Lung (tissue), 12 donors: ENCODE measurements around the gene COX5A. TPM values are rescaled to one million over a fixed set of nuclear protein-coding genes. Genes with fewer than 3 reads are reported as not detected.
"Not testable (repeated sequence)": the region's sequence is repeated elsewhere in the genome, so short reads cannot be mapped to it uniquely, and the experiment has no call there.

ENCODE experiments used
- ATAC-seq: fragments of 200-7000 bp; cut with Tn5 transposase; one replicate; pipeline ENCODE4 v1.9.1; 2020; ENCODE audit warnings: moderate number of reproducible peaks; ENCODE audit not compliant: insufficient read depth, low FRiP score
- DNase-seq, 3 donors: peaks; one replicate each; pipeline ENCODE4 v3.0.0-alpha.2; 2013 to 2017
- H3K27ac ChIP-seq, 2 donors: one replicate each; pipeline ENCODE4 v1.5.1; 2013; ENCODE audit warnings: mild to moderate bottlenecking in 2 of 2, moderate library complexity in 2 of 2, control low read depth in 1 of 2, inconsistent platforms in 1 of 2, low read depth in 1 of 2, low read length in 1 of 2
- H3K27me3 ChIP-seq, 3 donors: one replicate each; pipeline ENCODE4 v1.5.1; 2013; ENCODE audit warnings: low read length in 2 of 3; ENCODE audit not compliant: control insufficient read depth in 3 of 3, insufficient read depth in 3 of 3
- H3K36me3 ChIP-seq, 4 donors: one replicate each; pipeline ENCODE4 v1.5.1; 2013; ENCODE audit warnings: low read length in 4 of 4, mild to moderate bottlenecking in 1 of 4, moderate library complexity in 1 of 4; ENCODE audit not compliant: control insufficient read depth in 4 of 4, insufficient read depth in 4 of 4
- H3K4me1 ChIP-seq, 5 donors: one replicate each; pipeline ENCODE4 v1.5.1; 2013; ENCODE audit warnings: low read length in 5 of 5, mild to moderate bottlenecking in 2 of 5, moderate library complexity in 1 of 5; ENCODE audit not compliant: control insufficient read depth in 5 of 5, insufficient read depth in 5 of 5
- H3K4me3 ChIP-seq: one replicate; pipeline ENCODE4 v1.5.1; 2013; ENCODE audit warnings: mild to moderate bottlenecking, control low read depth, moderate library complexity
- H3K9ac ChIP-seq, 2 donors: one replicate each; pipeline ENCODE4 v1.5.1; 2013; ENCODE audit warnings: low read length in 2 of 2, control low read depth in 1 of 2; ENCODE audit not compliant: insufficient read depth in 1 of 2
- H3K9me3 ChIP-seq, 4 donors: one replicate each; pipeline ENCODE4 v1.5.1; 2013; ENCODE audit warnings: low read length in 3 of 4, mild to moderate bottlenecking in 1 of 4, moderate library complexity in 1 of 4; ENCODE audit not compliant: control insufficient read depth in 4 of 4, insufficient read depth in 3 of 4
- CTCF ChIP-seq: IDR thresholded peaks from 2 replicates; pipeline ENCODE4 v1.5.1; 2012; ENCODE audit warnings: mild to moderate bottlenecking; ENCODE audit errors: control extremely low read depth, extremely low read depth
- WGBS, 2 donors: extraction: QIAGEN DNeasy Blood & Tissue Kit; methylation state at CpG; one replicate each; pipeline ENCODE4 v1.1.7; 2013; 5-methylcytosine and 5-hydroxymethylcytosine counted together
- polyA plus RNA-seq, 2 donors: library from polyadenylated mRNA; stranded (reverse); fragments of 200-250 nt; gene quantifications; one replicate each; pipeline ENCODE4 v1.2.1, GENCODE V29; 2013
- total RNA-seq, 2 donors: library from RNA; depleted of rRNA in 1 of 2; stranded (reverse); fragments of >200 nt in 1 of 2; gene quantifications; one replicate each; pipeline ENCODE4 v1.2.1, GENCODE V29; 2014 to 2021
- donor health status: control.
- donor health status: control.
- donor health status: Bipolar disorder and iron deficiency.
- donor health status: healthy.
- donor health status: DM: yes; HTN: yes; CAD: no.

COX5A gene
- total and polyA plus RNA-seq, 4 donors, result 70.7 to 301 (median 198) TPM

- DNase-seq, result no peak
- WGBS, 2 donors, result 94 to 96% methylated on average over 5 of the region's 5 CpGs
- H3K4me1 ChIP-seq, result peaks cover 0 to 6% (median 0%) of the 10 kb centered on the region in 5 donors
- no peaks in the 10 kb centered on the region for H3K9me3 ChIP-seq
- H3K36me3 ChIP-seq, result peaks cover 3 to 29% (median 15%) of the 10 kb centered on the region in 4 donors
- no peak overlapping the region for H3K9ac ChIP-seq
- ATAC-seq, result no peak
- H3K4me3 ChIP-seq, result no peak overlapping the region
- no peak for TF ChIP-seq CTCF
- no peaks in the 10 kb centered on the region for H3K27me3 ChIP-seq
- no peak overlapping the region for H3K27ac ChIP-seq
Observed at GRCh38 chr15:74928771-74929198, 9.1 kb downstream of the COX5A start.

GRCh38 chr15:74924525-74924924 lies 13.3 kb downstream of the COX5A start:
- H3K27me3 ChIP-seq, result no peaks in the 10 kb centered on the region
- H3K9ac ChIP-seq, result no peak overlapping the region
- no peak for ATAC-seq
- no peaks in the 10 kb centered on the region for H3K4me1 ChIP-seq
- 94 to 95% methylated on average over 3 of the region's 3 CpGs for WGBS, 2 donors
- DNase-seq, result no peak
- H3K36me3 ChIP-seq, result peaks cover 10 to 32% (median 17%) of the 10 kb centered on the region in 4 donors
- no peak overlapping the region for H3K4me3 ChIP-seq
- no peak overlapping the region for H3K27ac ChIP-seq
- TF ChIP-seq CTCF, result no peak
- H3K9me3 ChIP-seq, result no peaks in the 10 kb centered on the region

GRCh38 chr15:74920456-74920855 lies 17.4 kb downstream of the COX5A start:
- no peak overlapping the region for H3K9ac ChIP-seq
- H3K27me3 ChIP-seq, result no peaks in the 10 kb centered on the region
- no peak overlapping the region for H3K27ac ChIP-seq
- H3K4me3 ChIP-seq, result no peak overlapping the region
- WGBS, 2 donors, result 56 to 63% methylated on average over 8 of the region's 8 CpGs
- ATAC-seq, result no peak
- peak in 1 of 3 donors; percentile 11 for DNase-seq
- H3K4me1 ChIP-seq, result no peaks in the 10 kb centered on the region
- no peaks in the 10 kb centered on the region for H3K9me3 ChIP-seq
- no peak for TF ChIP-seq CTCF
- H3K36me3 ChIP-seq, result peaks cover 14 to 41% (median 23%) of the 10 kb centered on the region in 4 donors

- DNase-seq (no peak), ATAC-seq (no peak)
- TF ChIP-seq CTCF, result no peak
- WGBS, 2 donors, result 92 to 98% methylated on average over 6 of the region's 6 CpGs
- H3K36me3 ChIP-seq, result peaks cover 13 to 49% (median 26%) of the 10 kb centered on the region in 4 donors
- H3K27me3 ChIP-seq, result no peaks in the 10 kb centered on the region
- H3K4me3 ChIP-seq, result no peak overlapping the region
- H3K4me1 ChIP-seq, result no peaks in the 10 kb centered on the region
- H3K9ac ChIP-seq, result no peak overlapping the region
- no peak overlapping the region for H3K27ac ChIP-seq
- no peaks in the 10 kb centered on the region for H3K9me3 ChIP-seq
Observed at GRCh38 chr15:74917676-74918075, 20.2 kb downstream of the COX5A start.

GRCh38 chr15:74913799-74914198 lies 24.1 kb downstream of the COX5A start:
- not testable (repeated sequence) for H3K27ac ChIP-seq, DNase-seq, H3K4me3 ChIP-seq, H3K9ac ChIP-seq, H3K27me3 ChIP-seq, ATAC-seq, H3K4me1 ChIP-seq, H3K9me3 ChIP-seq
- peaks cover 9 to 31% (median 19%) of the 10 kb centered on the region in 4 donors for H3K36me3 ChIP-seq
- WGBS, 2 donors, result 97% methylated on average over 8 of the region's 8 CpGs
